ENCODE measurements around the gene CFAP221. TPM values are rescaled to one million over a fixed set of nuclear protein-coding genes. Genes with fewer than 3 reads are reported as not detected.

CFAP221 gene
- total RNA-seq, 1 donor from 2014 or later, result not detected

DNA sequence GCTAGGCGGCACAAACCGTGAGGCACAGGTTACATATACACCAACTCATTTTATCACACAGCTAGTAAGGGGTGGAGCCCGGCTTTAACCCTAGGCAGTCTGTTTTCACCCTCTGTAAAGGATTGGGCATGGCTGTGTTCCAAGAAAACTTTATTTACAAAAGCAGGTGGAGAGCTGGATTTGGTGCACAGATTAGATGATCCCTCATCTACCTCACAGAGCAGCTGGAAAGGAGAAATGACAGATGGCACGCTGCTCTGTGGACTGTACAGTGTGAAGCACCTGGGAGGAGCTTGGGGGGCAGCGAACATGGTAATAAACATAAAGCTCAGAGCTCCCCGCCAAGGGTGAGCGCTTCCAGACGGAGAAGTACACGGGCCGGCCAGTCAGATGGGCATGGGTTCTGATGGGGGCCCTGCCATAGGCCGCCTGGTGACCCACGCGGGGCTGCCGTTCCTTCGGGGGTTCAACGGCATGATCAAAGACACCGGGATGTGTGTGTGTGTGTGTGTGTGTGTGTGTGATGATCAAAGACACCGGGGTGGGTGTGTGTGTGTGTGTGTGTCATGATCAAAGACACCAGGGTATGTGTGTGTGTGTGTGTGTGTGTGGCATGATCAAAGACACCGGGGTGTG, 133.9 kb downstream of the CFAP221 start:
- Mint-ChIP-seq H3K9me3 (ENCODE audit: unreplicated experiment) (no peaks in the 10 kb centered on the region), H3K4me1 (ENCODE audit: unreplicated experiment) (peaks cover 14% of the 10 kb centered on the region), H3K4me3 (ENCODE audit: unreplicated experiment) (peak overlapping the region; percentile 77), H3K27ac (ENCODE audit: unreplicated experiment) (no peak overlapping the region), H3K36me3 (ENCODE audit: unreplicated experiment) (peaks cover 4% of the 10 kb centered on the region), H3K27me3 (ENCODE audit: unreplicated experiment) (peaks cover 6% of the 10 kb centered on the region)
- TF ChIP-seq CTCF (IDR thresholded peaks at IDR 0.05), result no peak
- no peak for DNase-seq (ENCODE audit: extremely low spot score, unreplicated experiment)

DNA sequence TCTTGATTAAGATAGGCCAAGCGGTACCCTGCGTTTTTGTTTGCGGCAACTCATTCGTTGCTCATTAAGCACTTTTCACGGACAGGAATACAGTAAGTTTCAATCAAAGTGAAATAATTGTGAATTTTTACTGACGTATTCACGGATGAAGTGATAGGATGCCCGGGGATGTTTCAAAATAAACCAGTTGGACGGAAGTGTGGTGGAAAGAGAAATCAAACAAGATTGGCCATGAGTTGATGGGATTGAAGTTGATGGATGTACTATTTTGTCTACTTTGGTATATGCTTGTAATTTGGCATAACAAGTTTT, 135.2 kb downstream of the CFAP221 start:
- Mint-ChIP-seq H3K9me3 (ENCODE audit: unreplicated experiment) (no peaks in the 10 kb centered on the region), H3K27ac (ENCODE audit: unreplicated experiment) (peak overlapping the region; percentile 48), H3K4me1 (ENCODE audit: unreplicated experiment) (peaks cover 20% of the 10 kb centered on the region), H3K36me3 (ENCODE audit: unreplicated experiment) (peaks cover 4% of the 10 kb centered on the region), H3K27me3 (ENCODE audit: unreplicated experiment) (peaks cover 6% of the 10 kb centered on the region), H3K4me3 (ENCODE audit: unreplicated experiment) (peak overlapping the region; percentile 77)
- no peak for TF ChIP-seq CTCF (IDR thresholded peaks at IDR 0.05)
- no peak for DNase-seq (ENCODE audit: extremely low spot score, unreplicated experiment)

- peaks cover 6% of the 10 kb centered on the region for H3K27me3 Mint-ChIP-seq (ENCODE audit: unreplicated experiment)
- no peak overlapping the region for H3K27ac Mint-ChIP-seq (ENCODE audit: unreplicated experiment)
- peak overlapping the region; percentile 77 for H3K4me3 Mint-ChIP-seq (ENCODE audit: unreplicated experiment)
- TF ChIP-seq CTCF (IDR thresholded peaks at IDR 0.05), result no peak
- no peaks in the 10 kb centered on the region for H3K9me3 Mint-ChIP-seq (ENCODE audit: unreplicated experiment)
- no peak for DNase-seq (ENCODE audit: extremely low spot score, unreplicated experiment)
- peaks cover 4% of the 10 kb centered on the region for H3K36me3 Mint-ChIP-seq (ENCODE audit: unreplicated experiment)
- H3K4me1 Mint-ChIP-seq (ENCODE audit: unreplicated experiment), result peaks cover 20% of the 10 kb centered on the region
Measured at GRCh38 chr2:119679846-119680245, 135.6 kb downstream of the CFAP221 start.

GRCh38 chr2:119680457-119681202, 136.4 kb downstream of the CFAP221 start:
- Mint-ChIP-seq H3K9me3 (ENCODE audit: unreplicated experiment) (no peaks in the 10 kb centered on the region), H3K27me3 (ENCODE audit: unreplicated experiment) (peaks cover 6% of the 10 kb centered on the region), H3K4me1 (ENCODE audit: unreplicated experiment) (peaks cover 20% of the 10 kb centered on the region), H3K36me3 (ENCODE audit: unreplicated experiment) (peaks cover 4% of the 10 kb centered on the region), H3K4me3 (ENCODE audit: unreplicated experiment) (peak overlapping the region; percentile 45), H3K27ac (ENCODE audit: unreplicated experiment) (no peak overlapping the region)
- no peak for DNase-seq (ENCODE audit: extremely low spot score, unreplicated experiment)
- TF ChIP-seq CTCF (IDR thresholded peaks at IDR 0.05), result no peak

GRCh38 chr2:119681203-119681867, 137.1 kb downstream of the CFAP221 start:
- H3K27me3 Mint-ChIP-seq (ENCODE audit: unreplicated experiment), result peaks cover 3% of the 10 kb centered on the region
- TF ChIP-seq CTCF (IDR thresholded peaks at IDR 0.05), result no peak
- H3K4me3 Mint-ChIP-seq (ENCODE audit: unreplicated experiment), result peak overlapping the region; percentile 45
- no peaks in the 10 kb centered on the region for H3K9me3 Mint-ChIP-seq (ENCODE audit: unreplicated experiment)
- no peak overlapping the region for H3K27ac Mint-ChIP-seq (ENCODE audit: unreplicated experiment)
- DNase-seq (ENCODE audit: extremely low spot score, unreplicated experiment), result no peak
- peaks cover 20% of the 10 kb centered on the region for H3K4me1 Mint-ChIP-seq (ENCODE audit: unreplicated experiment)
- H3K36me3 Mint-ChIP-seq (ENCODE audit: unreplicated experiment), result peaks cover 4% of the 10 kb centered on the region
